Stimulated activated CD4-positive, alpha-beta T cell treated with anti-CD3 and anti-CD28 coated beads, Interleukin-12 subunit alpha, Interleukin-12 subunit beta, amount 100 ng/mL, for 4 hours (primary cell): ENCODE measurements around the gene NDC80.

Source experiments
- DNase-seq: peaks from one replicate; pipeline ENCODE4 v3.0.0-alpha.2; 2020

The NDC80 gene

GRCh38 chr18:2564373-2564772 is 7.0 kb upstream of the NDC80 start:
- DNase-seq, result no peak

GRCh38 chr18:2568129-2568528 is 3.2 kb upstream of the NDC80 start:
- no peak for DNase-seq

GRCh38 chr18:2568605-2569004 is 2.8 kb upstream of the NDC80 start:
- DNase-seq, result no peak

- DNase-seq, result no peak
These were observed 1.8 kb upstream of the NDC80 start for GRCh38 chr18:2569338-2570207.

GRCh38 chr18:2570772-2571199 is 571 bp upstream of the NDC80 start:
- DNase-seq, result no peak

GRCh38 chr18:2572171-2572569 is 813 bp downstream of the NDC80 start:
- no peak for DNase-seq

GRCh38 chr18:2572892-2573291 is 1.5 kb downstream of the NDC80 start:
- DNase-seq, result no peak

- no peak for DNase-seq
These were observed 2.1 kb downstream of the NDC80 start for GRCh38 chr18:2573408-2573807.

- DNase-seq, result no peak
These were observed 16.4 kb downstream of the NDC80 start for GRCh38 chr18:2587788-2588187.

GRCh38 chr18:2588666-2589344 is 17.4 kb downstream of the NDC80 start:
- no peak for DNase-seq

- DNase-seq, result no peak
These were observed 18.1 kb downstream of the NDC80 start for GRCh38 chr18:2589345-2590068.

- DNase-seq, result no peak
These were observed 18.9 kb downstream of the NDC80 start for GRCh38 chr18:2590303-2590702.

GRCh38 chr18:2597639-2598038 is 26.3 kb downstream of the NDC80 start:
- no peak for DNase-seq

- no peak for DNase-seq
These were observed 31.5 kb downstream of the NDC80 start for GRCh38 chr18:2602844-2603243.

GRCh38 chr18:2606335-2606734 is 35.0 kb downstream of the NDC80 start:
- DNase-seq, result no peak

GRCh38 chr18:2609604-2610003 is 38.2 kb downstream of the NDC80 start:
- no peak for DNase-seq

GRCh38 chr18:2610549-2610948 is 39.2 kb downstream of the NDC80 start:
- DNase-seq, result no peak

GRCh38 chr18:2612996-2613395 is 41.6 kb downstream of the NDC80 start:
- no peak for DNase-seq

GRCh38 chr18:2617401-2617998 is 46.1 kb downstream of the NDC80 start:
- no peak for DNase-seq

- no peak for DNase-seq
These were observed 46.7 kb downstream of the NDC80 start for GRCh38 chr18:2618009-2618408.

GRCh38 chr18:2625217-2625616 is 53.9 kb downstream of the NDC80 start:
- no peak for DNase-seq

- no peak for DNase-seq
These were observed 56.5 kb downstream of the NDC80 start for GRCh38 chr18:2627821-2628276.

- no peak for DNase-seq
These were observed 57.6 kb downstream of the NDC80 start for GRCh38 chr18:2629003-2629402.
